HEK293T (cell line): ENCODE measurements around the gene NECTIN1.

Experiments used
- CTCF ChIA-PET: fragments of 350-600 bp; formaldehyde crosslinking; extraction: SDS; loops from one replicate; lab custom pipeline; 2021; ENCODE audit warnings: antibody characterized with exemption, inconsistent platforms; lab: Yijun Ruan, JAX
- POLR2A ChIA-PET: fragments of 350-600 bp; formaldehyde crosslinking; extraction: SDS; loops from one replicate; lab custom pipeline; 2020; ENCODE audit warnings: antibody characterized with exemption, inconsistent platforms; lab: Yijun Ruan, JAX
- DNase-seq: peaks from one replicate; pipeline ENCODE4 v3.0.0; 2012; ENCODE audit warnings: mixed read lengths; ENCODE audit errors: extremely low spot score
- ARNT ChIP-seq: fragments of 450-650 bp; IDR thresholded peaks from 2 replicates; pipeline ENCODE4 v1.6.1; 2017; ENCODE audit warnings: mild to moderate bottlenecking
- BHLHE40 ChIP-seq: fragments of 450-650 bp; IDR thresholded peaks from 2 replicates; pipeline ENCODE4 v1.6.1; 2016; ENCODE audit warnings: mild to moderate bottlenecking, moderate library complexity, borderline replicate concordance
- ELF4 ChIP-seq: fragments of 450-650 bp; IDR thresholded peaks from 2 replicates; pipeline ENCODE4 v1.6.1; 2017; ENCODE audit warnings: antibody characterized with exemption
- FOXA1 ChIP-seq: fragments of 450-650 bp; IDR thresholded peaks from 2 replicates; pipeline ENCODE4 v1.6.1; 2016; ENCODE audit warnings: mild to moderate bottlenecking
- FOXM1 ChIP-seq: fragments of 450-650 bp; IDR thresholded peaks from 2 replicates; pipeline ENCODE4 v1.6.1; 2017; ENCODE audit warnings: mild to moderate bottlenecking, borderline replicate concordance
- L3MBTL2 ChIP-seq: fragments of 450-650 bp; conservative IDR thresholded peaks from 2 replicates; pipeline ENCODE4 v1.6.1; 2016; ENCODE audit warnings: mild to moderate bottlenecking
- SP1 ChIP-seq: fragments of 450-650 bp; IDR thresholded peaks from 2 replicates; pipeline ENCODE4 v1.6.1; 2017

NECTIN1 gene

GRCh38 chr11:119590651-119591351 is 138.2 kb downstream of the NECTIN1 start:
- ChIA-PET POLR2A (no interaction called here), CTCF (no interaction called here)
- TF ChIP-seq BHLHE40 = no peak
- TF ChIP-seq SP1 = no peak
- TF ChIP-seq ARNT = no peak
- TF ChIP-seq L3MBTL2 = no peak
- no peak for TF ChIP-seq FOXA1
- DNase-seq = no peak

- POLR2A ChIA-PET = no interaction called here
These were observed 140.0 kb downstream of the NECTIN1 start for GRCh38 chr11:119589001-119589400.

More at GRCh38 chr11:119589001-119589400, 140.0 kb downstream of the NECTIN1 start:
- DNase-seq = no peak
- TF ChIP-seq ELF4 = no peak
- TF ChIP-seq FOXM1 = no peak
- CTCF ChIA-PET = no interaction called here
